GM21528 (cell line): Measurements from ENCODE around the gene AP3B2.
"Not testable (repeated sequence)": the region's sequence is repeated elsewhere in the genome, so short reads cannot be mapped to it uniquely, and the experiment has no call there.

ENCODE experiments used
- ATAC-seq: cut with Tn5 transposase; IDR thresholded peaks from one replicate; pipeline ENCODE4 v1.9.1; 2021; ENCODE audit warnings: mild to moderate bottlenecking, moderate library complexity; ENCODE audit not compliant: unreplicated experiment, low FRiP score

The AP3B2 gene

GRCh38 chr15:82649226-82649999, 60.3 kb downstream of the AP3B2 start:
- ATAC-seq: no peak

GRCh38 chr15:82648257-82649103, 61.2 kb downstream of the AP3B2 start:
- no peak for ATAC-seq

GRCh38 chr15:82647835-82648256, 61.8 kb downstream of the AP3B2 start:
- ATAC-seq: no peak

DNA sequence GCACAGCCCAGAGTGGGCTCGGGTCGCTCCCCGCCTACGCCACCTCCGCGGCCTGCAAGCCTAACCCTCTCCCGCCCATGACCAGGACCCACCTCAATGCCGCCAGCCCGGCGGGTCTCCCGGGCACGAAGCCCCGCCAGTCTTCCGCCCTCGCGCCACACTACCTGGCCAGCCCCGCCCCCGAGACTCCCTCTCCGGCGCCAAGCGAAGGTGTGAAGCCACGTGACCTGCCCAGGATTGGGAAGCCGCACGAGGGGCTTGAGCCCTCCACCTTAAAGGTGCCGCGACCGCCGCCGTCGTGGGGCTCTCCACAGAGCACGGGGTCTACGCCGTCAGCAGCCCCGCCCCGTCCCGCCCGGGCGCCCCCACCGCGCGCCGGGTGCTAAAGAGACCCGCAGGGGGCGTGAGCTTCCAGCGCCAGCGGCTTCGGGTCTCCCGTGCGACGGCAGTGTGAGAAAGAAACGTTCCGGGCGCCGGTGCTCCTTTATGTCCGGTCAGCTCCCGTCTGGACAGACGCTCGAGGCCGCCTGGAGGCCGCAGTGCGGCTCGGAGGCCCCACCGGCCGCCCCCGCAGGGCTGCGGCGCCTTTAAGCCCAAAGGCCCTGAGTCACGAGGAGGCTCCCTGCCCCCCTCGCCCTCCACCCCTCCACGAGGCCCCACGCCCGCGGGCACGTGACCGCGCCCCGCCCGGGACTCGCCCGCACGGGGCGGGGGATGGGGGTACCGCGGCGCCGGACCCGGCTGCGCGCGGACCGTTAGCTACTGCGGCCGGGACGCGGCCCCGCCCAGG, 62.4 kb downstream of the AP3B2 start, which contains the start of gene CPEB1:
CPEB1 (minus strand) TSS at position 319 of the 790 bp plus-strand sequence. CDS start 18,904 bp downstream, outside the sequence.
- ATAC-seq: no peak

DNA sequence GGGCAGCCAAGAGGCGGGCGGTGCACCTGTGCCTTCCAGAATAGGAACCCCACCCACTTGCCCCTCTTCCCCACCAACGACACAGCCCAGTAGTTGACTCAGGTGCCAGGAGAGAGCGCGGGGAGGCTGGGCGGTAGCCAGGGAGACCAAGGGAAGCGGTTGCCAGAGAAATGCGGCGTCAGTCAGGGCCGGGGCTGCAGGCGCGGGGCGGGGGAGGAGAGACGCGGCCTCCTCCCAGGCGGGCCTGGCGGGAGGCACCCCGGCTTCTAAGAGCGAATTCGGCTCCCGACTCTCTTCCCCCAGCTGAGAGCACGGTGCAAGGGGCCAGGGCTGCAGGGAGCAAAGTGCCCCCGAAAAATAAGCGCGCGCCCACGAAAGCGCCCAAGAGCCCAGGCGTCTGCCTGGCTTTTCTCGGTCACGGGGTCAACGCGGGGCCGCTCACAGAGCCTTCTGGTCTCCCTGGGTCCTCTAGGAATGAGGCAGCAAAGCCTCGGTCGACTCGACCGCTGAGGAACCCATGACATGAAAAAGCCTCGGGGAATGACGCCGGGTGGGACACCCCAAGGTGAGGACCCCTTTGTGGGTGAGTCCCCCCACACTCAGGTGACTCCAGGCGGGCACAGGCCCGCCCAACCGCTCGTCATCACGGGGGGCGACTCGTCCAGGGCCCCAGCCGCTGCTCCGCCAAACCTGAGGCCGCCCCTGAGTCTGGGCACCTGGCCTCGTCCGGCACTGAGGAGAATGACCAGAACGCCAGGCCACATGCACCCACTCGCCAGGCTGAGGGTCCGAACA, 63.2 kb downstream of the AP3B2 start:
- no peak for ATAC-seq

- ATAC-seq: not testable (repeated sequence)
Measured at GRCh38 chr15:82644967-82645852, 64.5 kb downstream of the AP3B2 start.

- ATAC-seq: no peak
Measured at GRCh38 chr15:82643992-82644391, 65.7 kb downstream of the AP3B2 start.

GRCh38 chr15:82642656-82643055, 67.0 kb downstream of the AP3B2 start:
- ATAC-seq: no peak

GRCh38 chr15:82641129-82641798, 68.4 kb downstream of the AP3B2 start:
- ATAC-seq: no peak

GRCh38 chr15:82640672-82641071, 69.0 kb downstream of the AP3B2 start:
- no peak for ATAC-seq

DNA sequence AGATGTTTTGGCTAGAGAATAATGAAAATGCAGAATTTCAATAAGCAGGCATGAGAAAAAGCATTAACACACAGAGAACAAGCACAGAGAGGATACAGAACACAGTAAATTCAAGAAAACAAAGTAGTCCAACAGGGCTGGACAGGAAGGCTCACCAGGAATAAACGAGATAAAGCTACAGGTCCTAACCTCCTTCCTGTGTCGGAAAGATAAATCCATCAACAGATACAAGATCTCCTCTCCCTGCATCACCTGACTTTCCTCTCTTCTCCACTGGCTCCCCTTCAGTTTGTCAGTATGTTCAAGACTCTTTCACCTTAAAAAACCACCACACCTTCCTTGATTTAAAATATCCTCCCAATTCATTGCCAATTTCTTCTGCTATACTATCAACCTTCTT, 73.9 kb downstream of the AP3B2 start:
- ATAC-seq: no peak

GRCh38 chr15:82630033-82630432, 79.6 kb downstream of the AP3B2 start:
- ATAC-seq: no peak

GRCh38 chr15:82625136-82625535, 84.5 kb downstream of the AP3B2 start:
- no peak for ATAC-seq

- no peak for ATAC-seq
Measured at GRCh38 chr15:82624438-82624837, 85.2 kb downstream of the AP3B2 start.

GRCh38 chr15:82624008-82624407, 85.7 kb downstream of the AP3B2 start:
- ATAC-seq: no peak

GRCh38 chr15:82621970-82622369, 87.7 kb downstream of the AP3B2 start:
- ATAC-seq: no peak

GRCh38 chr15:82613747-82614146, 95.9 kb downstream of the AP3B2 start:
- no peak for ATAC-seq

DNA sequence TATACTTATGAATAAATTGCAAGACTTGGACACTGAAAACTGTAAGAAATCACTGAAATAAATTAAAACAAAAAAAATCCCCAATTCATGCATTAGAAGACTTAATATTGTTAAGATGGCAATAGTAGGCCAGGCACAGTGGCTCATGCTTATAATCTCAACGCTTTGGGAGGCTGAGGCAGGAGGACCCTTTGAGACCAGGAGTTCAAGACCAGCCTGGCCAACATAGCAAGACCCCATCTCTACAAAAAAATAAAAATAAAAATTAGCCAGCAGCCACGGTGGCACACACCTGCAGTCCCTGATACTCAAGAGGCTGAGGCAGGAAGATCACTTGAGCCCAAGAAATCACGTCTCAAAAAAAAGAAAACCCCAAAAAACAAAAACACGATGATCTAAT, 98.3 kb downstream of the AP3B2 start:
- no peak for ATAC-seq
